IMR-90 (cell line): Measurements from ENCODE around the gene PRR36. TPM values are rescaled to one million over a fixed set of nuclear protein-coding genes. Genes with fewer than 3 reads are reported as not detected.

Source experiments
- ATAC-seq: fragments of 200-7000 bp; cut with Tn5 transposase; 2 replicates; pipeline ENCODE4 v1.9.1; 2020; ENCODE audit warnings: low read depth, mild to moderate bottlenecking, moderate library complexity
- BruUV-seq: library from RNA; stranded (reverse); fragments of 400-500 nt; replicated peaks from 2 replicates; lab custom pipeline; 2021; lab: Mats Ljungman, UMichigan
- CTCF ChIA-PET: fragments of 300-600 bp; formaldehyde crosslinking; extraction: SDS; loops from one replicate; lab custom pipeline; 2021; ENCODE audit warnings: antibody characterized with exemption; lab: Yijun Ruan, JAX
- POLR2A ChIA-PET: fragments of 300-600 bp; sonication (Branson Sonifier 250); formaldehyde crosslinking; loops from one replicate; lab custom pipeline; 2022; ENCODE audit warnings: antibody characterized with exemption; ENCODE audit not compliant: unreplicated experiment; lab: Charles Lee
- DNase-seq: peaks from one replicate; pipeline ENCODE4 v3.0.0; 2013
- H2AFZ ChIP-seq: replicated peaks from 2 replicates; pipeline ENCODE3; 2013; ENCODE audit warnings: low read length, mild to moderate bottlenecking; ENCODE audit not compliant: poor library complexity
- H2AK5ac ChIP-seq: 2 replicates; pipeline ENCODE4 v1.6.1; 2013; ENCODE audit warnings: low read depth, low read length, inconsistent platforms
- H2AK9ac ChIP-seq: replicated peaks from 2 replicates; pipeline ENCODE3; 2013; ENCODE audit warnings: mild to moderate bottlenecking, low read depth, low read length, moderate library complexity; ENCODE audit not compliant: poor library complexity
- H2BK120ac ChIP-seq: 2 replicates; pipeline ENCODE4 v1.6.1; 2013; ENCODE audit warnings: low read depth, low read length, inconsistent platforms
- H2BK15ac ChIP-seq: 3 replicates; pipeline ENCODE4 v1.6.1; 2013; ENCODE audit warnings: low read depth, low read length, inconsistent platforms
- H2BK20ac ChIP-seq: 2 replicates; pipeline ENCODE4 v1.6.1; 2013; ENCODE audit warnings: low read depth, mild to moderate bottlenecking, inconsistent platforms, low read length, moderate library complexity
- H2BK5ac ChIP-seq: 2 replicates; pipeline ENCODE4 v1.6.1; 2013; ENCODE audit warnings: mild to moderate bottlenecking, low read depth, low read length, inconsistent platforms; ENCODE audit not compliant: poor library complexity, severe bottlenecking
- H3K14ac ChIP-seq: replicated peaks from 2 replicates; pipeline ENCODE4 v1.6.1; 2013; ENCODE audit warnings: low read depth, low read length, inconsistent platforms
- H3K18ac ChIP-seq: 2 replicates; pipeline ENCODE4 v1.6.1; 2013; ENCODE audit warnings: low read depth, low read length, control low read depth
- H3K23ac ChIP-seq: 2 replicates; pipeline ENCODE4 v1.6.1; 2013; ENCODE audit warnings: low read depth, low read length, inconsistent platforms
- H3K27ac ChIP-seq: 2 replicates; pipeline ENCODE4 v1.5.1; 2013; ENCODE audit warnings: mild to moderate bottlenecking, control low read depth, low read length; ENCODE audit not compliant: insufficient read depth
- H3K27me3 ChIP-seq: 2 replicates; pipeline ENCODE4 v1.6.1; 2013; ENCODE audit warnings: low read length; ENCODE audit not compliant: control insufficient read depth, insufficient read depth
- H3K36me3 ChIP-seq: 2 replicates; pipeline ENCODE4 v1.6.1; 2013; ENCODE audit warnings: low read length, mixed read lengths; ENCODE audit not compliant: control insufficient read depth, insufficient read depth
- H3K4ac ChIP-seq: 2 replicates; pipeline ENCODE4 v1.6.1; 2013; ENCODE audit warnings: low read depth, low read length, inconsistent platforms
- H3K4me1 ChIP-seq: 2 replicates; pipeline ENCODE4 v1.6.1; 2013; ENCODE audit warnings: low read length, mixed read lengths; ENCODE audit not compliant: control insufficient read depth, insufficient read depth
- H3K4me2 ChIP-seq: 2 replicates; pipeline ENCODE4 v1.6.1; 2013; ENCODE audit warnings: low read depth, mild to moderate bottlenecking, control low read depth, low read length, moderate library complexity
- H3K4me3 ChIP-seq: 2 replicates; pipeline ENCODE4 v1.5.1; 2013; ENCODE audit warnings: low read depth, mild to moderate bottlenecking, control low read depth, low read length, moderate library complexity; ENCODE audit not compliant: insufficient read depth
- H3K56ac ChIP-seq: 2 replicates; pipeline ENCODE4 v1.6.1; 2013; ENCODE audit warnings: low read length, inconsistent platforms; ENCODE audit not compliant: insufficient read depth; ENCODE audit errors: extremely low read depth
- H3K79me1 ChIP-seq, 2 experiments: 2 replicates each; pipeline ENCODE4 v1.6.1; 2013; ENCODE audit warnings: low read length in 2 of 2, inconsistent platforms in 1 of 2, low read depth in 1 of 2
- H3K9ac ChIP-seq: 2 replicates; pipeline ENCODE4 v1.6.1; 2013; ENCODE audit warnings: low read depth, low read length, control low read depth
- H3K9me1 ChIP-seq: 2 replicates; pipeline ENCODE4 v1.6.1; 2013; ENCODE audit warnings: low read length, inconsistent platforms; ENCODE audit not compliant: insufficient read depth
- H3K9me3 ChIP-seq: 2 replicates; pipeline ENCODE4 v1.6.1; 2013; ENCODE audit warnings: low read length; ENCODE audit not compliant: control insufficient read depth, insufficient read depth
- H4K20me1 ChIP-seq: 2 replicates; pipeline ENCODE4 v1.6.1; 2013; ENCODE audit warnings: low read length, inconsistent platforms; ENCODE audit not compliant: insufficient read depth
- H4K5ac ChIP-seq: 2 replicates; pipeline ENCODE4 v1.6.1; 2013; ENCODE audit warnings: mild to moderate bottlenecking, low read depth, low read length, control low read depth
- H4K8ac ChIP-seq, 2 experiments: 2 replicates each; pipeline ENCODE4 v1.6.1; 2013; ENCODE audit warnings: low read depth in 2 of 2, low read length in 2 of 2, control low read depth in 1 of 2, inconsistent platforms in 1 of 2
- H4K91ac ChIP-seq: 2 replicates; pipeline ENCODE4 v1.6.1; 2013; ENCODE audit warnings: low read depth, low read length, inconsistent platforms; ENCODE audit not compliant: insufficient read depth
- BHLHE40 ChIP-seq: fragments of 150-350 bp; IDR thresholded peaks from 2 replicates; pipeline ENCODE4 v1.6.1; 2016; ENCODE audit warnings: mild to moderate bottlenecking, low read depth, low read length
- FOS ChIP-seq: fragments of 150-350 bp; IDR thresholded peaks from 2 replicates; pipeline ENCODE4 v1.6.1; 2016; ENCODE audit warnings: low read depth, low read length
- MAFK ChIP-seq: IDR thresholded peaks from 2 replicates; pipeline ENCODE4 v1.6.1; 2012; ENCODE audit warnings: low read depth, low read length, improper control_type of control experiment
- MAZ ChIP-seq: IDR thresholded peaks from 2 replicates; pipeline ENCODE4 v1.6.1; 2012; ENCODE audit warnings: low read depth, mild to moderate bottlenecking, low read length, improper control_type of control experiment, moderate library complexity, borderline replicate concordance
- NFE2L2 ChIP-seq: fragments of 150-350 bp; IDR thresholded peaks from 2 replicates; pipeline ENCODE4 v1.6.1; 2016; ENCODE audit warnings: low read depth, mild to moderate bottlenecking, low read length
- RCOR1 ChIP-seq: IDR thresholded peaks from 2 replicates; pipeline ENCODE4 v1.6.1; 2012; ENCODE audit warnings: mild to moderate bottlenecking, low read length, improper control_type of control experiment; ENCODE audit not compliant: insufficient replicate concordance
- WGBS, 2 experiments: methylation state at CpG; one replicate each; pipeline versions ENCODE4 v1.1.5 to v1.1.7; 2013; ENCODE audit warnings: missing lambda C conversion rate in 2 of 2; ENCODE audit not compliant: insufficient read length in 1 of 2; ENCODE audit errors: extremely low coverage in 2 of 2; 5-methylcytosine and 5-hydroxymethylcytosine counted together
- dilution Hi-C: fragments of 300-500 bp; cut with HindIII; formaldehyde crosslinking; loops from one replicate; pipeline ENCODE4 v1.14.3; 2018; ENCODE audit warnings: low sequenced_read_pairs; ENCODE audit not compliant: unreplicated experiment
- in situ Hi-C: fragments of 300-500 bp; cut with MboI; formaldehyde crosslinking; loops from 3 replicates; pipeline ENCODE4 v1.14.3; 2019; ENCODE audit warnings: low sequenced_read_pairs, inconsistent platforms, mixed read lengths
- intact Hi-C: fragments of 100-400 bp; cut with micrococcal nuclease; formaldehyde crosslinking; loops from 2 replicates; pipeline ENCODE4 v1.10.0; 2022
- polyA plus RNA-seq, 3 experiments: library from polyadenylated mRNA; depleted of rRNA; stranded (reverse); fragments of >200 nt; gene quantifications; 2 replicates each; pipeline ENCODE4 v1.2.3, GENCODE V29; 2012; ENCODE audit warnings: low replicate concordance in 1 of 3
- total RNA-seq: library from RNA; depleted of rRNA; stranded (reverse); fragments of >200 nt; gene quantifications from 2 replicates; pipeline ENCODE4 v1.2.3, GENCODE V29; 2012
- TF ChIP-seq, protein P1 (sequence below): conservative IDR thresholded peaks from 2 replicates; pipeline ENCODE4 v1.5.1; 2012; ENCODE audit warnings: mild to moderate bottlenecking, low read depth, low read length, improper control_type of control experiment
- TF ChIP-seq, protein P2 (sequence below): fragments of 150-350 bp; IDR thresholded peaks from 2 replicates; pipeline ENCODE4 v1.6.1; 2016; ENCODE audit warnings: low read depth, mild to moderate bottlenecking, low read length, moderate library complexity, borderline replicate concordance

The PRR36 gene
- total and polyA plus RNA-seq, 2 of the 4 experiments (the other 2 are of a cell fraction), result 0.02 TPM; not detected in 1

DNA sequence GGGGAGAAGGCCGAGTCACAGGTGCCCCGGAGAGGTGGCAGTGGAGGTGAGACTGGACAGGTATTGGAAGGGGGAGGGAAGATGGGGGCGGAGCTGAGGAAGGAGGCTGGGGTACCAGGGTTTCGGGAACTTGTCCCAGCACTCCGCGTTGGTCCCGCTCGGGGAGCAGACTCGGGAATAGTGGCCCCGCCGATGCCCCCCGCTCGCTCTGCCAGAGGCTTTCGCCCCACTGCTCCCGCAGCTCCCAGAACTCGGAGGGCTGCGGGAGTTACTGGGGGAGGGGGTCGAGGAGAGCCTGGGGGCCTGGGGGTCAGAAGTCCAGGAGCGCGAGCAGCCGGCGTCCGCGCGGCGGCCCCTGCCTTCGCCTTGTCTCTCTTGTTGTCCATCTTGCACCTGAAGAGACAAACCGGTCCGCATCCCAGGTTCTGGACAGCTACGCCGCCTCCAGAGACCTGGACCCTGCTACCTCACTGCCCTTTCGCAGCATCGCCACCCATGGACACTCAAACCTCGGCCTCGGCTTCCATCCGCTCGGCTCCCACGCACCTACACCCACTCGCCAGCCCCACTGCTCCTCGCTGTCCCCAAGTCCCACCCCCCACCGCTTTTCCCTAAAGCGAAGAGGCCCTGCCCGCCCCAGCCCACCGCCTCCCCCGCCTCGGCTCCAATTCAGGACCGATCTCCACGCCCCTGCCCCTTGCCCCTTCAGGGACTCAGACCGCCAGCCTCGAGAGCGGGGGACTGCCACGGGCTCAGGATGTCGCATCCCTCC, 700 bp downstream of the PRR36 start (continued):
- TF ChIP-seq BHLHE40, result no peak

DNA sequence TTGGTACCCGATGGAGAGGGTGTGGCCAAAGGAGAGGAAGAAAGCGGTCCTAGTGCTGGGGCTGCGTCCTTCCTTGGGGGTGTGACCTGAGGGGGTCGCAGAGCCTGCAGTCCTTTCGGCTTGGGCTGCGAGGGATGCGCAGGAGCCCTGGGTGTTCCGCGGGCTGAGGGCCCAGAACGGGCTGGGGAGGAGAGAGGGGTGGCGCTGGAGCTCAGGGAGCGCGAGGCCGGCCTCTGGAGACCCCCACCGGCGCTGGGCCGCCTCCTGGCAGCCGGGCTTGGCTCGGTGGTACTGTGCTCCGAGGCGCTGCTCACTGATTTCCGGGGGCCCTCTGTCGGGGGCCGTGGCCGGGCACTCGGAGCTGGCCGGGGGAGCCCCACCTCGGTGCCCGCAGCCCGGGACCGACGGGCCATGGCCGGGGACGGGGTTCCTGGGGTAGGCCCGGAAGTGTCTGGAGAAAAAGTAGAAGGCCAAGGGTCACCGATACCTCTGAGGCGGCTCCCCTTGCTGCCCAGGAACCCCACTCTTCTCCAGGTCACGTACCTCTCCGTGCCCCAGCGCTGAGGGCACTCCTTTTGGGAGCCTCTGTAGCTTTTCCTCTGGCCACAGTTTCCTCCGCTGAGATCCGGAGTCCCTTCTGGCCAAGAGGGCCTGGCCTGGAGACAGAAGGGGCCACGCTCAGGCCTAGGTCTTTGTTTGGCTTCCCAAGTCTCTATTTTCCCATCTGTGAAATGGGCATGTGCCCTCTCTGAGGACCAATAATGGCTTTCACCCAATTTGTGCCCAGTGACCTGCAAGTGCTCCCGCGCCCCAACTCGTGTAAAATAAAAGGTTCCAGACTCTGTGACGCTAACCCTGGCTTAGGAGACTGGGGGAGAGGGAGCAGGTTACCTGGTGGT, 1.6 kb downstream of the PRR36 start:
- dilution Hi-C loops (no loop called here), in situ Hi-C loops (no loop called here), intact Hi-C loops (no loop called here)
- ChIA-PET POLR2A (no interaction called here), CTCF (no interaction called here)
- H2AK9ac ChIP-seq, result peak overlapping the region; percentile 34
- H2BK15ac ChIP-seq, result no peak overlapping the region
- BruUV-seq, result no TSS peak
- H3K79me1 ChIP-seq, result no peaks in the 10 kb centered on the region
- peak overlapping the region; percentile 57; the same call in 1 of the 2 replicates for H3K4me2 ChIP-seq
- no peak overlapping the region for H3K4me3 ChIP-seq
- H3K56ac ChIP-seq, result no peak overlapping the region
- no peak overlapping the region for H2BK5ac ChIP-seq
- H3K18ac ChIP-seq, result no peak overlapping the region
- no peak overlapping the region for H4K91ac ChIP-seq
- H3K4me1 ChIP-seq, result peaks cover 16% of the 10 kb centered on the region
- H3K23ac ChIP-seq, result no peak overlapping the region
- no peak overlapping the region for H2AK5ac ChIP-seq
- no peak overlapping the region for H3K14ac ChIP-seq
- H3K4ac ChIP-seq, result no peak overlapping the region
- no peaks in the 10 kb centered on the region for H3K36me3 ChIP-seq
- no peaks in the 10 kb centered on the region for H3K9me1 ChIP-seq
- H2BK120ac ChIP-seq, result no peak overlapping the region
- TF ChIP-seq, protein P1, sequence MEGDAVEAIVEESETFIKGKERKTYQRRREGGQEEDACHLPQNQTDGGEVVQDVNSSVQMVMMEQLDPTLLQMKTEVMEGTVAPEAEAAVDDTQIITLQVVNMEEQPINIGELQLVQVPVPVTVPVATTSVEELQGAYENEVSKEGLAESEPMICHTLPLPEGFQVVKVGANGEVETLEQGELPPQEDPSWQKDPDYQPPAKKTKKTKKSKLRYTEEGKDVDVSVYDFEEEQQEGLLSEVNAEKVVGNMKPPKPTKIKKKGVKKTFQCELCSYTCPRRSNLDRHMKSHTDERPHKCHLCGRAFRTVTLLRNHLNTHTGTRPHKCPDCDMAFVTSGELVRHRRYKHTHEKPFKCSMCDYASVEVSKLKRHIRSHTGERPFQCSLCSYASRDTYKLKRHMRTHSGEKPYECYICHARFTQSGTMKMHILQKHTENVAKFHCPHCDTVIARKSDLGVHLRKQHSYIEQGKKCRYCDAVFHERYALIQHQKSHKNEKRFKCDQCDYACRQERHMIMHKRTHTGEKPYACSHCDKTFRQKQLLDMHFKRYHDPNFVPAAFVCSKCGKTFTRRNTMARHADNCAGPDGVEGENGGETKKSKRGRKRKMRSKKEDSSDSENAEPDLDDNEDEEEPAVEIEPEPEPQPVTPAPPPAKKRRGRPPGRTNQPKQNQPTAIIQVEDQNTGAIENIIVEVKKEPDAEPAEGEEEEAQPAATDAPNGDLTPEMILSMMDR, result no peak
- TF ChIP-seq, protein P2, sequence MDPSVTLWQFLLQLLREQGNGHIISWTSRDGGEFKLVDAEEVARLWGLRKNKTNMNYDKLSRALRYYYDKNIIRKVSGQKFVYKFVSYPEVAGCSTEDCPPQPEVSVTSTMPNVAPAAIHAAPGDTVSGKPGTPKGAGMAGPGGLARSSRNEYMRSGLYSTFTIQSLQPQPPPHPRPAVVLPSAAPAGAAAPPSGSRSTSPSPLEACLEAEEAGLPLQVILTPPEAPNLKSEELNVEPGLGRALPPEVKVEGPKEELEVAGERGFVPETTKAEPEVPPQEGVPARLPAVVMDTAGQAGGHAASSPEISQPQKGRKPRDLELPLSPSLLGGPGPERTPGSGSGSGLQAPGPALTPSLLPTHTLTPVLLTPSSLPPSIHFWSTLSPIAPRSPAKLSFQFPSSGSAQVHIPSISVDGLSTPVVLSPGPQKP, result no peak
- TF ChIP-seq FOS (no peak), RCOR1 (no peak), NFE2L2 (no peak), MAZ (no peak), MAFK (no peak)
- WGBS, 2 experiments, result 56% methylated on average over 8 of the region's 47 CpGs; no CpG with 5 or more reads in 1 of the 2 experiments
- H4K20me1 ChIP-seq, result peaks cover 8% of the 10 kb centered on the region
- no peak for ATAC-seq
- no peak overlapping the region for H4K5ac ChIP-seq
- no peaks in the 10 kb centered on the region for H3K9me3 ChIP-seq
- no peak overlapping the region for H4K8ac ChIP-seq
- H2BK20ac ChIP-seq, result no peak overlapping the region
- no peak for DNase-seq
- peak overlapping the region; percentile 95 for H2AFZ ChIP-seq
- H3K9ac ChIP-seq, result no peak overlapping the region
- peaks cover 32% of the 10 kb centered on the region for H3K27me3 ChIP-seq
- H3K27ac ChIP-seq, result no peak overlapping the region
